HEK293 (cell line): ENCODE data around the gene INO80C.

Experiments used
- CTCF ChIA-PET: fragments of 350-600 bp; formaldehyde crosslinking; extraction: SDS; loops from one replicate; lab custom pipeline; 2021; ENCODE audit warnings: antibody characterized with exemption; lab: Yijun Ruan, JAX
- POLR2A ChIA-PET: fragments of 300-600 bp; formaldehyde crosslinking; extraction: SDS; loops from one replicate; lab custom pipeline; 2020; ENCODE audit warnings: antibody characterized with exemption, inconsistent platforms; lab: Yijun Ruan, JAX
- H3K27ac ChIP-seq: fragments of 200-500 bp; sonication (Bioruptor generic); 2 replicates; pipeline ENCODE4 v1.5.1; 2014; ENCODE audit warnings: low read depth, low read length, control low read depth, inconsistent platforms; ENCODE audit errors: extremely low read depth
- H3K36me3 ChIP-seq, 2 experiments: fragments of 200-500 bp in 1 of 2; sonication (Bioruptor generic) in 1 of 2; 1 replicate in 1 of 2; 2 replicates in 1 of 2; pipeline ENCODE4 v1.5.1; 2014 to 2017; ENCODE audit warnings: inconsistent platforms in 2 of 2, low read length in 2 of 2; ENCODE audit not compliant: control insufficient read depth in 2 of 2, insufficient read depth in 1 of 2
- H3K4me1 ChIP-seq: fragments of 200-500 bp; sonication (Bioruptor generic); 2 replicates; pipeline ENCODE4 v1.5.1; 2014; ENCODE audit warnings: mild to moderate bottlenecking, low read length, inconsistent platforms; ENCODE audit not compliant: control insufficient read depth, insufficient read depth
- H3K4me3 ChIP-seq: 2 replicates; pipeline ENCODE4 v1.5.1; 2011; ENCODE audit warnings: low read depth, mild to moderate bottlenecking, control low read depth, low read length, moderate library complexity
- H3K9me3 ChIP-seq: fragments of 200-500 bp; sonication (Bioruptor generic); 2 replicates; pipeline ENCODE4 v1.5.1; 2014; ENCODE audit warnings: low read depth, low read length, inconsistent platforms; ENCODE audit not compliant: control insufficient read depth, insufficient read depth
- WT1 ChIP-seq: fragments of 450-650 bp; formaldehyde crosslinking; IDR thresholded peaks from 2 replicates; pipeline ENCODE4 v1.5.1; 2016; ENCODE audit warnings: missing biosample characterization, missing genetic modification characterization
- ZBTB1 ChIP-seq: fragments of 450-650 bp; formaldehyde crosslinking; IDR thresholded peaks from 2 replicates; pipeline ENCODE4 v1.5.1; 2016; ENCODE audit warnings: missing biosample characterization, missing genetic modification characterization
- ZNF121 ChIP-seq: fragments of 450-650 bp; formaldehyde crosslinking; IDR thresholded peaks from 2 replicates; pipeline ENCODE4 v1.5.1; 2016; ENCODE audit warnings: missing biosample characterization, missing genetic modification characterization
- ZNF214 ChIP-seq: fragments of 450-650 bp; formaldehyde crosslinking; IDR thresholded peaks from 2 replicates; pipeline ENCODE4 v1.5.1; 2017; ENCODE audit warnings: missing biosample characterization, mild to moderate bottlenecking, missing genetic modification characterization, borderline replicate concordance
- ZNF670 ChIP-seq: fragments of 450-650 bp; formaldehyde crosslinking; IDR thresholded peaks from 2 replicates; pipeline ENCODE4 v1.5.1; 2016; ENCODE audit warnings: missing biosample characterization, missing genetic modification characterization, low read depth
- ZNF776 ChIP-seq: fragments of 450-650 bp; formaldehyde crosslinking; IDR thresholded peaks from 2 replicates; pipeline ENCODE4 v1.5.0; 2017; ENCODE audit warnings: missing biosample characterization, missing genetic modification characterization, borderline replicate concordance
- TF ChIP-seq, protein P1 (sequence below): fragments of 450-650 bp; formaldehyde crosslinking; IDR thresholded peaks from 2 replicates; pipeline ENCODE4 v1.5.1; 2017; ENCODE audit warnings: missing biosample characterization, missing genetic modification characterization

INO80C gene

DNA sequence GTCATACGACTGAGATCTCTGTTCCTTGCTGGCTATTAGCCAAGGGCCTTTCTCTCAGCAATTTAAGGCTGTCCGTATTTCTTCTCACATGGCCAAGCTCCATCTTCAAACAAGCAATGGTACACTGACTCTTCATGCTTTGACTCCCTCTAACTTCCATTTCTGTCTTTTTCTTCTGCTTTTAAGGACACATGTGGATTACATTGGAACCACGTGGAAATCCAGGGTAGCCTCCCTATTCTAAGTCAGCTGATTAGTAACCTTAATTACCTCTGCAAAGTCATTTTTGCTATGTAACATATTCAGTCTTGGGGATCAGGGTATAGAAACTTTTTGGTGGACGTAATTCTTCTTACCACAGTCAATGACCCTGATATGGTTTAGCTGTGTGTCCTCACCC lies 79.2 kb downstream of the INO80C start:
- H3K4me3 ChIP-seq: no peak overlapping the region
- CTCF ChIA-PET: no interaction called here
- H3K36me3 ChIP-seq: no peaks in the 10 kb centered on the region
- no peak overlapping the region for H3K27ac ChIP-seq
- H3K4me1 ChIP-seq: no peaks in the 10 kb centered on the region
- no peak for TF ChIP-seq ZNF121 (tag by site-specific recombination)
- no peak for TF ChIP-seq ZNF776 (tag by site-specific recombination)
- TF ChIP-seq ZBTB1 (tag by site-specific recombination): no peak
- TF ChIP-seq WT1 (tag by site-specific recombination): no peak
- no peak for TF ChIP-seq ZNF670 (tag by site-specific recombination)
- TF ChIP-seq, protein P1, sequence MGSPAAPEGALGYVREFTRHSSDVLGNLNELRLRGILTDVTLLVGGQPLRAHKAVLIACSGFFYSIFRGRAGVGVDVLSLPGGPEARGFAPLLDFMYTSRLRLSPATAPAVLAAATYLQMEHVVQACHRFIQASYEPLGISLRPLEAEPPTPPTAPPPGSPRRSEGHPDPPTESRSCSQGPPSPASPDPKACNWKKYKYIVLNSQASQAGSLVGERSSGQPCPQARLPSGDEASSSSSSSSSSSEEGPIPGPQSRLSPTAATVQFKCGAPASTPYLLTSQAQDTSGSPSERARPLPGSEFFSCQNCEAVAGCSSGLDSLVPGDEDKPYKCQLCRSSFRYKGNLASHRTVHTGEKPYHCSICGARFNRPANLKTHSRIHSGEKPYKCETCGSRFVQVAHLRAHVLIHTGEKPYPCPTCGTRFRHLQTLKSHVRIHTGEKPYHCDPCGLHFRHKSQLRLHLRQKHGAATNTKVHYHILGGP: no peak
- no peak for TF ChIP-seq ZNF214
- POLR2A ChIA-PET: no interaction called here
- H3K9me3 ChIP-seq: no peaks in the 10 kb centered on the region
